CD14-positive monocyte (primary cell): ENCODE measurements around the gene KCTD19. TPM values are rescaled to one million over a fixed set of nuclear protein-coding genes. Genes with fewer than 3 reads are reported as not detected.

Source experiments
- DNase-seq, 3 donors: peaks; one replicate each; pipeline ENCODE4 v3.0.0-alpha.2; 2011 to 2022
- H2AFZ ChIP-seq: 2 replicates; pipeline ENCODE4 v1.6.0; 2012; ENCODE audit warnings: mild to moderate bottlenecking, low read depth, low read length, inconsistent platforms; ENCODE audit not compliant: insufficient read depth, poor library complexity, severe bottlenecking
- H3K27ac ChIP-seq, 2 donors: 1 replicate in 1 of 2; 2 replicates in 1 of 2; pipeline ENCODE4 v1.5.1; 2012 to 2013; ENCODE audit warnings: low read length in 2 of 2, control low read depth in 1 of 2, inconsistent platforms in 1 of 2, low read depth in 1 of 2, mild to moderate bottlenecking in 1 of 2
- H3K27me3 ChIP-seq, 2 donors: one replicate each; pipeline versions ENCODE4 v1.6.0 to v1.6.1; 2011 to 2013; ENCODE audit warnings: low read length in 2 of 2; ENCODE audit not compliant: control insufficient read depth in 2 of 2, insufficient read depth in 2 of 2
- H3K36me3 ChIP-seq, 2 donors: replicated peaks in 1 of 2; 1 replicate in 1 of 2; 2 replicates in 1 of 2; pipeline versions ENCODE4 v1.5.1 to v1.6.1; 2012 to 2013; ENCODE audit warnings: low read length in 2 of 2, control low read depth in 1 of 2, inconsistent platforms in 1 of 2, mild to moderate bottlenecking in 1 of 2; ENCODE audit not compliant: insufficient read depth in 2 of 2, control insufficient read depth in 1 of 2
- H3K4me1 ChIP-seq, 2 donors: 1 replicate in 1 of 2; 2 replicates in 1 of 2; pipeline versions ENCODE4 v1.5.1 to v1.6.1; 2012 to 2013; ENCODE audit warnings: low read length in 2 of 2, control low read depth in 1 of 2, inconsistent platforms in 1 of 2, mild to moderate bottlenecking in 1 of 2, moderate library complexity in 1 of 2; ENCODE audit not compliant: insufficient read depth in 2 of 2, control insufficient read depth in 1 of 2
- H3K4me2 ChIP-seq: replicated peaks from 2 replicates; pipeline ENCODE3; 2012; ENCODE audit warnings: low read length, moderate library complexity, mild to moderate bottlenecking; ENCODE audit not compliant: poor library complexity, severe bottlenecking; ENCODE audit errors: extremely low read depth
- H3K4me3 ChIP-seq, 3 experiments: fragments of 200-600 bp in 1 of 3; sonication (generic) in 1 of 3; replicated peaks in 1 of 3; 1 replicate in 2 of 3; 2 replicates in 1 of 3; pipeline ENCODE4 v1.5.1; 2011 to 2013; ENCODE audit warnings: low read length in 3 of 3, mild to moderate bottlenecking in 3 of 3, control low read depth in 2 of 3, low read depth in 2 of 3, inconsistent platforms in 1 of 3, moderate library complexity in 1 of 3
- H3K79me2 ChIP-seq: 2 replicates; pipeline ENCODE4 v1.6.0; 2012; ENCODE audit warnings: mild to moderate bottlenecking, control low read depth, inconsistent platforms, low read length, moderate library complexity; ENCODE audit not compliant: insufficient read depth
- H3K9ac ChIP-seq: 2 replicates; pipeline ENCODE4 v1.6.0; 2017; ENCODE audit warnings: low read length, mild to moderate bottlenecking; ENCODE audit not compliant: insufficient read depth, poor library complexity, severe bottlenecking
- H3K9me3 ChIP-seq, 2 donors: replicated peaks in 1 of 2; 1 replicate in 1 of 2; 2 replicates in 1 of 2; pipeline versions ENCODE4 v1.5.1 to v1.6.1; 2012 to 2013; ENCODE audit warnings: low read length in 2 of 2, control low read depth in 1 of 2; ENCODE audit not compliant: control insufficient read depth in 1 of 2, insufficient read depth in 1 of 2
- H4K20me1 ChIP-seq: 2 replicates; pipeline ENCODE4 v1.6.0; 2012; ENCODE audit warnings: mild to moderate bottlenecking, low read length, control low read depth, moderate library complexity; ENCODE audit not compliant: insufficient read depth
- H3K27ac Mint-ChIP-seq, 7 donors: one replicate each; pipeline ENCODE4 v1.8.0; 2020; ENCODE audit warnings: mild to moderate bottlenecking in 7 of 7, mixed read lengths in 7 of 7, moderate library complexity in 6 of 7, inconsistent platforms in 2 of 7
- H3K27me3 Mint-ChIP-seq, 3 donors: one replicate each; pipeline ENCODE4 v1.8.0; 2021 to 2022; ENCODE audit warnings: low read depth in 3 of 3, mild to moderate bottlenecking in 3 of 3, mixed read lengths in 3 of 3, moderate library complexity in 3 of 3, inconsistent platforms in 1 of 3
- H3K36me3 Mint-ChIP-seq, 2 donors: one replicate each; pipeline ENCODE4 v1.8.0; 2020; ENCODE audit warnings: mixed read lengths in 2 of 2, inconsistent platforms in 1 of 2, mild to moderate bottlenecking in 1 of 2
- H3K4me1 Mint-ChIP-seq: one replicate; pipeline ENCODE4 v1.8.0; 2020; ENCODE audit warnings: mild to moderate bottlenecking, mixed read lengths
- H3K4me3 Mint-ChIP-seq, 2 donors: one replicate each; pipeline ENCODE4 v1.8.0; 2020; ENCODE audit warnings: mild to moderate bottlenecking in 2 of 2, mixed read lengths in 2 of 2, moderate library complexity in 1 of 2
- H3K9me3 Mint-ChIP-seq, 7 donors: one replicate each; pipeline ENCODE4 v1.8.0; 2020 to 2022; ENCODE audit warnings: mixed read lengths in 7 of 7, mild to moderate bottlenecking in 6 of 7, moderate library complexity in 6 of 7, inconsistent platforms in 2 of 7
- CTCF ChIP-seq: fragments of 200-600 bp; IDR thresholded peaks from one replicate; pipeline ENCODE4 v1.8.0; 2022; ENCODE audit warnings: antibody characterized with exemption, mild to moderate bottlenecking
- WGBS: methylation state at CpG from one replicate; pipeline ENCODE4 v1.1.5; 2013; ENCODE audit warnings: missing lambda C conversion rate; ENCODE audit not compliant: insufficient coverage; 5-methylcytosine and 5-hydroxymethylcytosine counted together
- intact Hi-C, 2 donors: fragments of 100-400 bp; cut with micrococcal nuclease; formaldehyde crosslinking; loops; one replicate each; pipeline versions ENCODE4 v1.15.0 to v1.15.1; 2023
- polyA plus RNA-seq, 3 donors: library from polyadenylated mRNA; depleted of rRNA in 1 of 3; unstranded in 2 of 3; stranded (reverse) in 1 of 3; fragments of 300-500 nt in 2 of 3; fragments of >200 nt in 1 of 3; fragmentation: Illumina TruSeq in 2 of 3; gene quantifications; 1 replicate in 2 of 3; 2 replicates in 1 of 3; pipeline ENCODE4 v1.2.3, GENCODE V29; 2012 to 2021

KCTD19 gene
- polyA plus RNA-seq, 3 donors: not detected

GRCh38 chr16:67342616-67343015 is 16.1 kb upstream of the KCTD19 start:
- TF ChIP-seq CTCF: no peak
- H3K9me3 ChIP-seq: no peaks in the 10 kb centered on the region
- H3K4me1 ChIP-seq: peaks cover 0 to 6% of the 10 kb centered on the region in 2 donors
- no peaks in the 10 kb centered on the region for H3K79me2 ChIP-seq
- no peak overlapping the region for H3K9ac ChIP-seq
- H3K4me3 ChIP-seq: no peak overlapping the region
- Mint-ChIP-seq H3K27ac (no peak overlapping the region), H3K4me1 (peaks cover 3% of the 10 kb centered on the region), H3K9me3 (no peaks in the 10 kb centered on the region), H3K27me3 (peaks cover 0 to 3% (median 2%) of the 10 kb centered on the region in 3 donors), H3K4me3 (no peak overlapping the region), H3K36me3 (no peaks in the 10 kb centered on the region)
- no peak overlapping the region for H3K27ac ChIP-seq
- no peaks in the 10 kb centered on the region for H4K20me1 ChIP-seq
- H3K36me3 ChIP-seq: no peaks in the 10 kb centered on the region
- intact Hi-C loops: no loop called here
- 100% methylated on average over 2 of the region's 4 CpGs for WGBS
- no peak for DNase-seq
- no peaks in the 10 kb centered on the region for H3K27me3 ChIP-seq
- no peak overlapping the region for H3K4me2 ChIP-seq
- no peak overlapping the region for H2AFZ ChIP-seq

- Mint-ChIP-seq H3K4me3 (no peak overlapping the region), H3K9me3 (no peaks in the 10 kb centered on the region), H3K36me3 (no peaks in the 10 kb centered on the region), H3K27me3 (peaks cover 0 to 3% (median 2%) of the 10 kb centered on the region in 3 donors), H3K27ac (no peak overlapping the region), H3K4me1 (peaks cover 3% of the 10 kb centered on the region)
- Histone ChIP-seq H2AFZ (no peak overlapping the region), H3K9me3 (no peaks in the 10 kb centered on the region), H3K36me3 (no peaks in the 10 kb centered on the region), H3K27ac (no peak overlapping the region), H3K4me2 (no peak overlapping the region), H3K9ac (no peak overlapping the region), H3K4me3 (no peak overlapping the region), H4K20me1 (no peaks in the 10 kb centered on the region), H3K4me1 (peaks cover 0 to 6% of the 10 kb centered on the region in 2 donors), H3K79me2 (no peaks in the 10 kb centered on the region), H3K27me3 (no peaks in the 10 kb centered on the region)
- TF ChIP-seq CTCF: no peak
- no peak for DNase-seq
- intact Hi-C loops: no loop called here
- no CpG with 5 or more reads among the region's 3 CpGs for WGBS
Observed at GRCh38 chr16:67341250-67341649, 14.7 kb upstream of the KCTD19 start.
